GM15510 (cell line): Measurements from ENCODE around the gene MAGI2.

Source experiments
- POLR2A ChIP-seq: IDR thresholded peaks from 3 replicates; pipeline ENCODE4 v1.6.1; 2011; ENCODE audit warnings: borderline replicate concordance; ENCODE audit not compliant: insufficient read length; ENCODE audit errors: extremely low read depth

MAGI2 gene

GRCh38 chr7:78499971-78500370 lies 953.5 kb downstream of the MAGI2 start:
- no peak for TF ChIP-seq POLR2A

DNA sequence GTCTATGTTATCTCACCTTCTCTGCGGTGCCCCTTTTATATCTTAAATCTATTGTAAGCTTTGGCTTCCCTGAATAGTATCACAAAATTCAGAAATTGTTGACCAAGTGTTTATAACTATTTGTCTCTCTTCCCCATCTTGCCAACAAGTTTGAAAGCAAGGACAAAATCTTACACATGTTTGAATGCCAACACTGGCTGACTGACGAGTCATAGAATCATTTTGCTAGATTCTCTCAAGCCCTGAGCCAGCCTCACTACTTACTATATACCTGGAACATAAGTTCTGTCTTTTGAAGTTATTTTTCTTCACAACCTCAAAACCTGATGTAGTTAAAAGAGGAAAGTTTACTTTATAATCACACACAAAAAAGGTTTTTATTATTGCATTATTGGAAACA lies 954.2 kb downstream of the MAGI2 start:
- TF ChIP-seq POLR2A = no peak

DNA sequence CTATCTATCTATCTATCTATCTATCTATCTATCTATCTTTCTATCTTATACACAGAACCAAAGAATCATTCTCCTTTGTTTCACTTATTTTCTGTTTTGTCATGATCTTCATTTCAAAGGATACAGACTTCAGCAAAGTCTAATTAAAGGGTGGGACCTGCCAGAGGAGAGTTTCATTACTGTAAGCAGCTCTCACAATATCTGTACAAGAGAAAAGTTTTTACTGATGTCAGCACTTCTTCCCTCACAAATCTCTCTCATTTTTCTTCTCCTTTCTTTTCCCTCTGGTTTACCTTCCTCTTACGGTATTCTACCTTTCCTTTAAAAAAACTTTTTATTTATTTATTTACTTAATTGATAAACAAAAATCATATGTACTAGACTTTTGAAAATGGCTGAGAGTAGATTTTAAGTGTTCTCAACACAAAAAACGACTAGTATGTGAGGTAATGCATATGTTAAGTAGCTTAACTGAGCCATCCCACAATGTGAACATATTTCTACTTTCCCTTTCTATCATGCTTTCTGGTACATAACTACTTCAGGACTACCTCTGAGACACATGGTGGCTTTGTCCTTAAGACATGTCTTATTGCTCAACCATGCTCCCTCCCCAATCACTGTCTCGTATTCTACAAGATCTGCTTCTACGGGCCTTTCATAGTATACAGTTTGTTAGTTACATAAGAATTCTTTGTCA lies 955.6 kb downstream of the MAGI2 start:
- no peak for TF ChIP-seq POLR2A

DNA sequence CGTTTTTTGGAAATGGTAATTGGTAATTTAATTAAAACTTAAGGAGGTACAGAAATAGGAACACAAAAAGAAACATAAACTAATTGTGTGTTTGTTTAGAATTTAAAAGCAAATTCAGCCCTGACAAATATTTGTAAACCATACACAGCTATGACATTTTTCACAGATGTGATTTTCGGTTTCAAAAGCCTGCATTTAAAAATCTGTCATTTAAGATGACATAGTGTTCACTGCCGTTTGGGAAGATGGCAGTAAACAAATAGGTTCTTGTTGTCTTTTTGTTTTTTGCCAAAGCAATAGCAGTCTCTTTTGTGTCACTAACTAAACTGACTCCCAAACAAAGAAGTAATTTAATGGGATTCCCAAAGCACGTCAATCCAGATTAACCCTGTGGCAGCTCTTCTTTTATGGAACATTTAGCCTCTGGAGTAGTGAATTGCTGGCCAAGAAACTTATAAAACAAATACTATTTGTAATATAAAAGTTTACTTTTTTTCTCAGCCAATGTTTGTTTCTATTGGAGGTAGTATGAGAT lies 957.3 kb downstream of the MAGI2 start:
- no peak for TF ChIP-seq POLR2A

GRCh38 chr7:78493401-78493800 lies 960.1 kb downstream of the MAGI2 start:
- no peak for TF ChIP-seq POLR2A

GRCh38 chr7:78492146-78492545 lies 961.3 kb downstream of the MAGI2 start:
- TF ChIP-seq POLR2A = no peak

- no peak for TF ChIP-seq POLR2A
Observed at GRCh38 chr7:78490524-78490923, 962.9 kb downstream of the MAGI2 start.

DNA sequence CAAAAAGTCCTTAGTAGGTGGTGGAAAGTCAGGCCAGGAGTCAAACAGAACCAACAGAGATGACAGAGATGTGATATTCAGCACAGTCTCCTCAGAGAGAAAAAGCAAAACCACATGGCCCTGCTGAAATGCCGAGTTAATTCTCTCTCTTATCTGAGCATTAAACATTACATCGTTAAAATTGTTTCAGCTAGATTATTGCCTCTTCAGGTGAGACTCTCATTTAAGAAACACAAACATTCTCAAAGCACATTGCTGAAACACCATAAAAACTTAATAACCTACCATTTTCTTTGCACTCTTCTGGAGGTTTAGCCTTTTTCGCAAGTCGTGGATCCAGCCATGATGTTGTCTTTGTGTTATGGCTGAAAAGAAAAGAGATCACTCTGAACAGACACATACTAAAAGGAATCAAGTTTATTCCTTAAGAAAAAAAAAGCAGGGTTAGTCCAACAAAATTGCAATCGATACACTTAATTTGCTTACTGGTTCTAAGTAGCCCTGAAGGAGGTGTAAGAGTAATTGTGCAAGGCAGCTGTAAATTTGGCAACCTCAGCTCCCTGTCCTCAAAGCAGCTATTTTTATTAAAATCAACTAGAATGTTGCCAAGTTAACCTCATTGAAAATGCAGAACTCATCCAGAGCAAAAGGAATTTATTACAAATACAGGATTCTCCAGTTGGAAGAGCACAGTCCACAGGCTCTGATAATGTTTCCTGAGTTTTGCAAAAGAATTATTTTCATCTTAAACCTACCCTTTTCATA lies 963.8 kb downstream of the MAGI2 start:
- no peak for TF ChIP-seq POLR2A

DNA sequence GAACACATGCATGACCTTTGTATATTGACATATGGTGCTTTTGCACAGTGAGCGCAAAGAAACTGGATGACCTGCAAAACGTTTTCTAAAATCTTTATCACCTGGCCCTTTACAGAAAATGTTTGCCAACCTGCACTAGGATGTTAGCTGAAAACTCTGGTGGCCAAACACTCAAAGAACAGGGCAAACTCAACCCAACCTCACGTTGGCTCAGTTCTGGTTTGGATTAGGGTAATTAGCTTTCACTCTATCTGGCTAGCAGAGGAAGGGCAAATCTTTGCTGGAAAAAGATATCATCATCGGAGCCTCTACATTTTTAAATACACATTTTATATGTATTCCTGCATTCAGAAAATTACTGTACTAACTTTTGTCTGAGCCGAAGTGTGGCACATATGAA lies 966.0 kb downstream of the MAGI2 start:
- TF ChIP-seq POLR2A = no peak

- TF ChIP-seq POLR2A = no peak
Observed at GRCh38 chr7:78479348-78479747, 974.1 kb downstream of the MAGI2 start.

DNA sequence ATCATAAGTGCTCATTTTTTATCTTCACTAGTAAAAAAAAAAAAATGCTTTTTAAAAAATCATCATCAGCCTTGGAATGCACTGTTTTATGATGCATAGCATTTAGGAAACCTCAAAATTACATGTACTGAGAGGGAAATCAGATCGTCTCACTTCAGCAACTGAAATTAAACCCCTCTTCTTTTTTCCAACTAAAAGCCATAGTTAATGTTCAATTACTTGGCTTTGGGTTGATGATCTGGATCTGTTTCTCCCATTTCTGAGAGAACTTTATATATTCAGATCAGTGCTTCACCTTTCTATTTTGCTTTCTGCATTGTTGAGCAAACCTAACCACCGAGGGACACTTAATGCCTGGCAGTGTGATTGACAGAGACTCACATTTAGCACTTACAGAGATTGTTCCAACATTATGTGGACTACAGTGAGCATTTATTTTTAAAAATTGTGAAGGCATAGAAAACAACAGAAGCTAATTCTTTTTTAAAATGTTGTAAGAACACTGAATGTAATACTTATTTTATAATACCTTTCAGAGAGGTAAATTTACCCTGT lies 976.5 kb downstream of the MAGI2 start:
- no peak for TF ChIP-seq POLR2A

GRCh38 chr7:78473571-78474301 lies 979.7 kb downstream of the MAGI2 start:
- TF ChIP-seq POLR2A = no peak

- no peak for TF ChIP-seq POLR2A
Observed at GRCh38 chr7:78473021-78473420, 980.4 kb downstream of the MAGI2 start.

DNA sequence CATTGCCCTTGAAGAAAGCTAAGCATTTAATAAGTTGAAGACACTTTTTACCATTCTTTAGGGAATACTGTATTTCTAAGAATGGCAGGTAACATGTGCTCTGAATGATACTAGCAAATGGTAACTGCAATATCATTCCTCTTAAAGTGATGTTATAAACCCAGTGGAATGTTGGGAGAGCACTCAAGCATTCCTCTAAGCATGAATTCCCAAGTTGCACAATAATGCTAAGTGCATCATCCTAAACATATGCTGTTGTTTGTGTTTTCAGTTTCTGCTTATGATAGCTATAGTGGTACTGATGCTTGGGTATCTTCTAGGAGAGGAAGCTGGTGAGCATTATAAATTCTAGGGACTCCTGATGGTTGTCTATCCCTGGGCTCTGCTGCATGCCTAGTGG lies 980.9 kb downstream of the MAGI2 start:
- no peak for TF ChIP-seq POLR2A

GRCh38 chr7:78465894-78466293 lies 987.6 kb downstream of the MAGI2 start:
- no peak for TF ChIP-seq POLR2A
